Esophagus muscularis mucosa (tissue), 4 donors: ENCODE results near the gene MAPK4. TPM values are rescaled to one million over a fixed set of nuclear protein-coding genes. Genes with fewer than 3 reads are reported as not detected.
"Not testable (repeated sequence)": the region's sequence is repeated elsewhere in the genome, so short reads cannot be mapped to it uniquely, and the experiment has no call there.

ENCODE experiments used
- DNase-seq: peaks from one replicate; pipeline ENCODE4 v3.0.0-alpha.2; 2017; ENCODE audit errors: extremely low spot score
- H3K27ac ChIP-seq, 4 donors: fragments of 200-600 bp; sonication (generic); replicated peaks in 1 of 4; 1 replicate in 3 of 4; 2 replicates in 1 of 4; pipeline ENCODE4 v1.5.1; 2016 to 2019; ENCODE audit warnings: mild to moderate bottlenecking in 1 of 4
- H3K27me3 ChIP-seq, 4 donors: fragments of 200-600 bp; sonication (generic); one replicate each; pipeline versions ENCODE4 v1.5.1 to v1.6.0; 2016 to 2019
- H3K36me3 ChIP-seq, 4 donors: fragments of 200-600 bp; sonication (generic); one replicate each; pipeline ENCODE4 v1.5.1; 2016 to 2019
- H3K4me1 ChIP-seq, 4 donors: fragments of 200-600 bp; sonication (generic); one replicate each; pipeline ENCODE4 v1.5.1; 2016 to 2019
- H3K4me3 ChIP-seq, 4 donors: fragments of 200-600 bp; sonication (generic); 1 replicate in 2 of 4; 2 replicates in 2 of 4; pipeline ENCODE4 v1.5.1; 2016 to 2019; ENCODE audit warnings: mild to moderate bottlenecking in 4 of 4, moderate library complexity in 1 of 4
- H3K9me3 ChIP-seq, 4 donors: fragments of 200-600 bp; sonication (generic); 1 replicate in 3 of 4; 2 replicates in 1 of 4; pipeline ENCODE4 v1.5.1; 2016 to 2019
- EP300 ChIP-seq: sonication (generic); formaldehyde crosslinking; IDR thresholded peaks from one replicate; pipeline ENCODE4 v1.6.1; 2017; ENCODE audit warnings: antibody characterized with exemption
- POLR2A ChIP-seq: fragments of 450-650 bp; IDR thresholded peaks from one replicate; pipeline ENCODE4 v1.6.1; 2017; ENCODE audit warnings: antibody characterized with exemption, moderate library complexity, mild to moderate bottlenecking, low read depth
- POLR2AphosphoS5 ChIP-seq, 2 donors: sonication (generic); formaldehyde crosslinking; IDR thresholded peaks; one replicate each; pipeline ENCODE4 v1.6.1; 2017; ENCODE audit warnings: antibody characterized with exemption in 2 of 2
- WGBS: methylation state at CpG from one replicate; pipeline ENCODE4 v1.1.5; 2018; 5-methylcytosine and 5-hydroxymethylcytosine counted together
- intact Hi-C: fragments of 100-400 bp; cut with DNase I; formaldehyde crosslinking; loops from one replicate; pipeline ENCODE4 v1.15.1; 2023
- total RNA-seq, 4 donors: library from RNA; depleted of rRNA; stranded (reverse); fragments of >200 nt; gene quantifications; one replicate each; pipeline versions ENCODE4 v1.1.0 to v1.2.1, GENCODE V29; 2016
- TF ChIP-seq, protein P1 (sequence below), 3 experiments: fragments of 200-600 bp in 2 of 3; fragments of 450-650 bp in 1 of 3; sonication (generic) in 2 of 3; IDR thresholded peaks; one replicate each; pipeline ENCODE4 v1.5.1; 2017 to 2019; ENCODE audit warnings: antibody characterized with exemption in 3 of 3, mild to moderate bottlenecking in 2 of 3, moderate library complexity in 1 of 3

The MAPK4 gene
- total RNA-seq, 4 donors from 2014 or later = 6.2 to 14.5 (median 9.6) TPM

DNA sequence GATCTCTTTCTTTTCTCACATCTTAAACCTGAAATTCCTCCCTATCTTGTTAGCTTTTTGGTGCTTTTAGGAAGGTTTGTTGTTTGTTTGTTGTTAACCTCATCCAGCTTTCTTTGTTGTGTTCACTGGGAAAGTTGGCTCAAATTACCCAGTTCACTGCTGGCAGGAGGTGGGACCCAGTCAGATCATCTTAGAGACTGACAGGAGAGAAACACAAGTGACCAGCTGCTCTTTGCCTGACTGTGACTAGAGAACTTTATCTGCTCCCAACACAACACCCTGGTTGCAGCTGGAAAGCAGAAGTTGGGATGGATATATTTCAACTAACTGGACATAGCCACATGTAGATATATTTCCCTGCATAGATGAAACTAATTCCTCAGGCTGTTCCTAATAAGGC lies 10.0 kb downstream of the MAPK4 start:
- peaks cover 0 to 1% (median 0%) of the 10 kb centered on the region in 4 donors for H3K27me3 ChIP-seq
- H3K4me3 ChIP-seq = no peak overlapping the region
- H3K4me1 ChIP-seq = no peaks in the 10 kb centered on the region
- H3K36me3 ChIP-seq = no peaks in the 10 kb centered on the region
- DNase-seq = no peak
- H3K9me3 ChIP-seq = no peaks in the 10 kb centered on the region
- no peak overlapping the region for H3K27ac ChIP-seq
- TF ChIP-seq EP300 = no peak
- TF ChIP-seq, protein P1, sequence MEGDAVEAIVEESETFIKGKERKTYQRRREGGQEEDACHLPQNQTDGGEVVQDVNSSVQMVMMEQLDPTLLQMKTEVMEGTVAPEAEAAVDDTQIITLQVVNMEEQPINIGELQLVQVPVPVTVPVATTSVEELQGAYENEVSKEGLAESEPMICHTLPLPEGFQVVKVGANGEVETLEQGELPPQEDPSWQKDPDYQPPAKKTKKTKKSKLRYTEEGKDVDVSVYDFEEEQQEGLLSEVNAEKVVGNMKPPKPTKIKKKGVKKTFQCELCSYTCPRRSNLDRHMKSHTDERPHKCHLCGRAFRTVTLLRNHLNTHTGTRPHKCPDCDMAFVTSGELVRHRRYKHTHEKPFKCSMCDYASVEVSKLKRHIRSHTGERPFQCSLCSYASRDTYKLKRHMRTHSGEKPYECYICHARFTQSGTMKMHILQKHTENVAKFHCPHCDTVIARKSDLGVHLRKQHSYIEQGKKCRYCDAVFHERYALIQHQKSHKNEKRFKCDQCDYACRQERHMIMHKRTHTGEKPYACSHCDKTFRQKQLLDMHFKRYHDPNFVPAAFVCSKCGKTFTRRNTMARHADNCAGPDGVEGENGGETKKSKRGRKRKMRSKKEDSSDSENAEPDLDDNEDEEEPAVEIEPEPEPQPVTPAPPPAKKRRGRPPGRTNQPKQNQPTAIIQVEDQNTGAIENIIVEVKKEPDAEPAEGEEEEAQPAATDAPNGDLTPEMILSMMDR (IDR thresholded peaks at IDR 0.05) = no peak
- no peak for TF ChIP-seq POLR2A
- TF ChIP-seq POLR2AphosphoS5 (IDR thresholded peaks at IDR 0.05) = no peak
- intact Hi-C loops = no loop called here

GRCh38 chr18:50571606-50572005 lies 11.7 kb downstream of the MAPK4 start:
- H3K27me3 ChIP-seq = no peaks in the 10 kb centered on the region
- intact Hi-C loops = no loop called here
- H3K9me3 ChIP-seq = no peaks in the 10 kb centered on the region
- no peak for TF ChIP-seq POLR2AphosphoS5 (IDR thresholded peaks at IDR 0.05)
- no peak for TF ChIP-seq POLR2A
- TF ChIP-seq, protein P1 (IDR thresholded peaks at IDR 0.05) = no peak
- TF ChIP-seq EP300 = no peak
- 92% methylated on average over 2 of the region's 2 CpGs for WGBS
- H3K4me1 ChIP-seq = no peaks in the 10 kb centered on the region
- no peak overlapping the region for H3K27ac ChIP-seq
- no peaks in the 10 kb centered on the region for H3K36me3 ChIP-seq
- no peak overlapping the region for H3K4me3 ChIP-seq
- DNase-seq = no peak

DNA sequence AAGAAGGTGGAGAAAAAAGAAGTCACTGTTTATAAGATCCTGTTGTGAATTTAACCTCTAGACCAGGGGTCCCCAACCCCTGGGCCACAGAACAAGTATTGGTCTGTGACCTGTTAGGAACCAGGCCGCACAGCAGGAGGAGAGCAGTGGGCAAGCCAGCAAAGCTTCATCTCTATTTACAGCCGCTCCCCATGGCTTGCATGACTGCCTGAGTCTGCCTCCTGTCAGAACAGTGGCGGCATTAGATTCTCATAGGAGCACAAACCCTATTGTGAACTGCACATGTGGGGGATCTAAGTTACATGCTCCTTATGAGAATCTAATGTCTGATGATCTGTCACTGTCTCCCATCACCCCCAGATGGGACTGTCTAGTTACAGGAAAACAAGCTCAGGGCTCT lies 13.3 kb downstream of the MAPK4 start:
- H3K27me3 ChIP-seq, H3K9me3 ChIP-seq, H3K27ac ChIP-seq, intact Hi-C loops, H3K36me3 ChIP-seq, H3K4me1 ChIP-seq, H3K4me3 ChIP-seq, DNase-seq: not testable (repeated sequence)
- WGBS = 86% methylated on average over 3 of the region's 3 CpGs

- Histone ChIP-seq H3K36me3 (no peaks in the 10 kb centered on the region), H3K9me3 (no peaks in the 10 kb centered on the region), H3K27ac (no peak overlapping the region), H3K4me3 (no peak overlapping the region), H3K4me1 (peaks cover 0 to 1% (median 0%) of the 10 kb centered on the region in 4 donors), H3K27me3 (no peaks in the 10 kb centered on the region)
- no peak for TF ChIP-seq EP300
- no peak for TF ChIP-seq POLR2AphosphoS5 (IDR thresholded peaks at IDR 0.05)
- TF ChIP-seq, protein P1 (IDR thresholded peaks at IDR 0.05) = peak in 1 of 3 experiments; percentile 3
- TF ChIP-seq POLR2A = no peak
- WGBS = 98% methylated on average over 3 of the region's 3 CpGs
- DNase-seq = no peak
- intact Hi-C loops = no loop called here
Observed at GRCh38 chr18:50573679-50574078, 13.8 kb downstream of the MAPK4 start.

GRCh38 chr18:50578030-50578429 lies 18.1 kb downstream of the MAPK4 start:
- Histone ChIP-seq H3K36me3 (no peaks in the 10 kb centered on the region), H3K9me3 (no peaks in the 10 kb centered on the region), H3K4me3 (no peak overlapping the region), H3K27me3 (no peaks in the 10 kb centered on the region), H3K27ac (no peak overlapping the region), H3K4me1 (peaks cover 0 to 3% (median 0%) of the 10 kb centered on the region in 4 donors)
- WGBS = 85% methylated on average over 6 of the region's 6 CpGs
- intact Hi-C loops = no loop called here
- TF ChIP-seq POLR2A = no peak
- TF ChIP-seq POLR2AphosphoS5 (IDR thresholded peaks at IDR 0.05) = no peak
- TF ChIP-seq, protein P1 (IDR thresholded peaks at IDR 0.05) = no peak
- TF ChIP-seq EP300 = no peak
- DNase-seq = no peak
